Fibroblast of upper back skin (primary cell): ENCODE measurements around the gene SNX25.
"Not testable (repeated sequence)": the region's sequence is repeated elsewhere in the genome, so short reads cannot be mapped to it uniquely, and the experiment has no call there.

Source experiments
- DNase-seq: peaks from one replicate; pipeline ENCODE4 v3.0.0-alpha.2; 2013

Gene SNX25

GRCh38 chr4:185235119-185235842, 25.9 kb downstream of the SNX25 start:
- DNase-seq = no peak

- DNase-seq = no peak
These were observed 26.6 kb downstream of the SNX25 start for GRCh38 chr4:185235843-185236503.

GRCh38 chr4:185237175-185237574, 27.8 kb downstream of the SNX25 start:
- DNase-seq = peak; percentile 37

GRCh38 chr4:185238215-185238681, 28.9 kb downstream of the SNX25 start:
- DNase-seq = peak; percentile 75

GRCh38 chr4:185238750-185239149, 29.4 kb downstream of the SNX25 start:
- DNase-seq = no peak

GRCh38 chr4:185240486-185240885, 31.1 kb downstream of the SNX25 start:
- DNase-seq = not testable (repeated sequence)

- peak; percentile 35 for DNase-seq
These were observed 33.5 kb downstream of the SNX25 start for GRCh38 chr4:185242749-185243533.

- no peak for DNase-seq
These were observed 34.5 kb downstream of the SNX25 start for GRCh38 chr4:185243879-185244278.

- no peak for DNase-seq
These were observed 35.4 kb downstream of the SNX25 start for GRCh38 chr4:185244763-185245162.

GRCh38 chr4:185246453-185246852, 37.1 kb downstream of the SNX25 start:
- peak; percentile 42 for DNase-seq

GRCh38 chr4:185247151-185247550, 37.8 kb downstream of the SNX25 start:
- peak; percentile 31 for DNase-seq

GRCh38 chr4:185248393-185249039, 39.1 kb downstream of the SNX25 start:
- DNase-seq = no peak

GRCh38 chr4:185249105-185249504, 39.7 kb downstream of the SNX25 start:
- no peak for DNase-seq

- peak; percentile 22 for DNase-seq
These were observed 45.0 kb downstream of the SNX25 start for GRCh38 chr4:185254434-185254833.

- DNase-seq = no peak
These were observed 46.5 kb downstream of the SNX25 start for GRCh38 chr4:185255868-185256267.

- peak; percentile 68 for DNase-seq
These were observed 47.0 kb downstream of the SNX25 start for GRCh38 chr4:185256446-185256845.

- no peak for DNase-seq
These were observed 47.7 kb downstream of the SNX25 start for GRCh38 chr4:185257086-185257485.

GRCh38 chr4:185257694-185258093, 48.3 kb downstream of the SNX25 start:
- DNase-seq = no peak

- DNase-seq = peak; percentile 83
These were observed 49.3 kb downstream of the SNX25 start for GRCh38 chr4:185258741-185259140.

GRCh38 chr4:185259719-185260118, 50.3 kb downstream of the SNX25 start:
- no peak for DNase-seq

- no peak for DNase-seq
These were observed 52.5 kb downstream of the SNX25 start for GRCh38 chr4:185261946-185262345.

- DNase-seq = no peak
These were observed 54.0 kb downstream of the SNX25 start for GRCh38 chr4:185263419-185263818.

GRCh38 chr4:185265942-185266341, 56.5 kb downstream of the SNX25 start:
- peak; percentile 45 for DNase-seq
